ENCODE results near the gene HEPHL1.

HEPHL1 gene

GRCh38 chr11:94018721-94019120, 2.4 kb upstream of the HEPHL1 start:
- DNase-seq (ENCODE audit: low read depth): no peak

- DNase-seq (ENCODE audit: low read depth): no peak
These were observed 2.7 kb downstream of the HEPHL1 start for GRCh38 chr11:94023856-94024255.

GRCh38 chr11:94024547-94024946, 3.4 kb downstream of the HEPHL1 start:
- DNase-seq (ENCODE audit: low read depth): no peak

- no peak for DNase-seq (ENCODE audit: low read depth)
These were observed 4.7 kb downstream of the HEPHL1 start for GRCh38 chr11:94025690-94026394.

GRCh38 chr11:94027210-94027609, 6.1 kb downstream of the HEPHL1 start:
- DNase-seq (ENCODE audit: low read depth): no peak

- peak; percentile 2 for DNase-seq (ENCODE audit: low read depth)
These were observed 7.3 kb downstream of the HEPHL1 start for GRCh38 chr11:94028436-94028835.

- DNase-seq (ENCODE audit: low read depth): no peak
These were observed 8.9 kb downstream of the HEPHL1 start for GRCh38 chr11:94030059-94030458.

GRCh38 chr11:94031625-94032024, 10.5 kb downstream of the HEPHL1 start:
- DNase-seq (ENCODE audit: low read depth): no peak

GRCh38 chr11:94032066-94032465, 10.9 kb downstream of the HEPHL1 start:
- no peak for DNase-seq (ENCODE audit: low read depth)

- DNase-seq (ENCODE audit: low read depth): no peak
These were observed 11.6 kb downstream of the HEPHL1 start for GRCh38 chr11:94032725-94033124.

GRCh38 chr11:94034207-94034606, 13.1 kb downstream of the HEPHL1 start:
- no peak for DNase-seq (ENCODE audit: low read depth)

GRCh38 chr11:94036096-94036495, 14.9 kb downstream of the HEPHL1 start:
- DNase-seq (ENCODE audit: low read depth): no peak

GRCh38 chr11:94043241-94043640, 22.1 kb downstream of the HEPHL1 start:
- no peak for DNase-seq (ENCODE audit: low read depth)

- no peak for DNase-seq (ENCODE audit: low read depth)
These were observed 25.6 kb downstream of the HEPHL1 start for GRCh38 chr11:94046796-94047195.

- no peak for DNase-seq (ENCODE audit: low read depth)
These were observed 27.0 kb downstream of the HEPHL1 start for GRCh38 chr11:94048032-94048709.

- DNase-seq (ENCODE audit: low read depth): no peak
These were observed 28.2 kb downstream of the HEPHL1 start for GRCh38 chr11:94049351-94049750.

GRCh38 chr11:94058630-94059029, 37.5 kb downstream of the HEPHL1 start:
- DNase-seq (ENCODE audit: low read depth): no peak

- no peak for DNase-seq (ENCODE audit: low read depth)
These were observed 37.9 kb downstream of the HEPHL1 start for GRCh38 chr11:94059065-94059464.

GRCh38 chr11:94060401-94060800, 39.2 kb downstream of the HEPHL1 start:
- DNase-seq (ENCODE audit: low read depth): no peak

- DNase-seq (ENCODE audit: low read depth): no peak
These were observed 41.2 kb downstream of the HEPHL1 start for GRCh38 chr11:94062360-94062759.

GRCh38 chr11:94066901-94067429, 45.8 kb downstream of the HEPHL1 start:
- no peak for DNase-seq (ENCODE audit: low read depth)

GRCh38 chr11:94068764-94069163, 47.6 kb downstream of the HEPHL1 start:
- DNase-seq (ENCODE audit: low read depth): no peak

GRCh38 chr11:94077552-94078293, 56.6 kb downstream of the HEPHL1 start:
- DNase-seq (ENCODE audit: low read depth): no peak
